ENCODE measurements around the gene ADCY2.
A peak's percentile ranks its signal among the peaks of the same experiment; 100 is the strongest.

ADCY2 gene

DNA sequence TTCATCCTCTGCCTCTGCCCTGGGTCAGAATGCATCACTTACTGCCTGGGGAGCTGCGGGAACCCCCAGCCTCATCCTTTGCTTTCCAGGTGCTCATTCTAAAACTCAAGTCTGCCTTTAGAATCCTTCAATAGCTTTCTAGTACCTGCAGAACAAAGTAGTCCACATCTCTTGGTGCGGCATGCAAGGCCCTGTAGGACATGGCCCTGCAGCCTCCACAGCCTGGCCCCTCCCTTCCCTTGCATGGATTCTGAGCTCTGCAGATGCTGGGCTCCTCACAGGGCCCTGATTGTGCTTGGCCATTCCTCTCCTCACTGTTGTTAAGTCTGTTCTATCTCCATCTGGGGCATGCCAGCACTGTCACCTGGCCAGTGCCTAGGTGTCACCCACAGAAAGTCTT is 141.6 kb downstream of the ADCY2 start:
- H3K4me3 ChIP-seq (ENCODE audit: low read depth, low read length), result no peak overlapping the region
- no peak for DNase-seq (ENCODE audit: low read depth)
- TF ChIP-seq, protein P1, sequence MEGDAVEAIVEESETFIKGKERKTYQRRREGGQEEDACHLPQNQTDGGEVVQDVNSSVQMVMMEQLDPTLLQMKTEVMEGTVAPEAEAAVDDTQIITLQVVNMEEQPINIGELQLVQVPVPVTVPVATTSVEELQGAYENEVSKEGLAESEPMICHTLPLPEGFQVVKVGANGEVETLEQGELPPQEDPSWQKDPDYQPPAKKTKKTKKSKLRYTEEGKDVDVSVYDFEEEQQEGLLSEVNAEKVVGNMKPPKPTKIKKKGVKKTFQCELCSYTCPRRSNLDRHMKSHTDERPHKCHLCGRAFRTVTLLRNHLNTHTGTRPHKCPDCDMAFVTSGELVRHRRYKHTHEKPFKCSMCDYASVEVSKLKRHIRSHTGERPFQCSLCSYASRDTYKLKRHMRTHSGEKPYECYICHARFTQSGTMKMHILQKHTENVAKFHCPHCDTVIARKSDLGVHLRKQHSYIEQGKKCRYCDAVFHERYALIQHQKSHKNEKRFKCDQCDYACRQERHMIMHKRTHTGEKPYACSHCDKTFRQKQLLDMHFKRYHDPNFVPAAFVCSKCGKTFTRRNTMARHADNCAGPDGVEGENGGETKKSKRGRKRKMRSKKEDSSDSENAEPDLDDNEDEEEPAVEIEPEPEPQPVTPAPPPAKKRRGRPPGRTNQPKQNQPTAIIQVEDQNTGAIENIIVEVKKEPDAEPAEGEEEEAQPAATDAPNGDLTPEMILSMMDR (IDR thresholded peaks at IDR 0.05; ENCODE audit: low read depth, low read length, missing control alignments), result no peak

DNA sequence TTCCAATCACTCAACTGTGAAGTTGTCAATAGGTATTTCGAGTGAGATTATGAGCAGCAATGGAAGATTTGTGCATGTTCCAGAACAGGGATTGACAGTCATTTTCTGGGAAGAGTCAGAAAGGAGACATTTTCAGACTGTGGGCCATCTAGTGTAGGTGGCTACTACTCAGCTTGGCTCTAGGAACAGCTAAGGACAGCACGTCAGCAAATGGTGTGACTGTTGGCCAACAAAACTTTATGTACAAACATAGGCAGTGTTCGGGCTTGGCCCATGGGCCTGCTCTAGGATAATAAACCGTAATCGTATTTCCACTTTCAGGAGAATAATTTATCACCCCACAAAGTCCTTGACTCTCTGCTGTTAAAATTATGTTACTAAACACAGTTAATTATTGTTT is 143.6 kb downstream of the ADCY2 start:
- TF ChIP-seq, protein P1 (IDR thresholded peaks at IDR 0.05; ENCODE audit: low read depth, low read length, missing control alignments), result no peak
- H3K4me3 ChIP-seq (ENCODE audit: low read depth, low read length), result no peak overlapping the region
- DNase-seq (ENCODE audit: low read depth), result no peak

GRCh38 chr5:7540736-7541485 is 145.0 kb downstream of the ADCY2 start:
- TF ChIP-seq, protein P1 (IDR thresholded peaks at IDR 0.05; ENCODE audit: low read depth, low read length, missing control alignments), result no peak
- DNase-seq (ENCODE audit: low read depth), result no peak

GRCh38 chr5:7541898-7542297 is 146.0 kb downstream of the ADCY2 start:
- DNase-seq (ENCODE audit: low read depth), result peak; percentile 10
- TF ChIP-seq, protein P1 (IDR thresholded peaks at IDR 0.05; ENCODE audit: low read depth, low read length, missing control alignments), result no peak
- no peak overlapping the region for H3K4me3 ChIP-seq (ENCODE audit: low read depth, low read length)

More at GRCh38 chr5:7540736-7541485, 145.0 kb downstream of the ADCY2 start:
- no peak overlapping the region for H3K4me3 ChIP-seq (ENCODE audit: low read depth, low read length)

DNA sequence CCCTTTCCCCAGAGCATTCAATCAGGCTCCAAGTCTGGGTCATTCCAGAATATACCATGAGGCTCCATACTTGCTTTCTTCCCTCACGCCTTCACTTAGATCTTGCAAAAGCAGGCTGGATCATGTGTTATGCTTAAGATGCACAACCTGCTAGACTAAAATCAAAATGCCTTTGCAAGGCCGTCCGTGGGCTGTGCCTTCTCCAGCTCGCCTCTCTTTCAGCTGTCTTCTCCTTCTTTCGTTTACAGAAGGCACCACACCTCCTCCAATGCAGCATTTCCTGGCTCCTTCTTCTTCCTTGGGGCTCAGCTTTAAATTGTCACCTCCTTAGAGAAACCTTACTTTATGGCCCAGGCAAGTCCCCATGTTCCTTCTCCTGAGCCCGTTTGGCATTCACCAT is 150.6 kb downstream of the ADCY2 start:
- DNase-seq (ENCODE audit: low read depth), result no peak
- no peak overlapping the region for H3K4me3 ChIP-seq (ENCODE audit: low read depth, low read length)
- TF ChIP-seq, protein P1 (IDR thresholded peaks at IDR 0.05; ENCODE audit: low read depth, low read length, missing control alignments), result no peak

- H3K4me3 ChIP-seq (ENCODE audit: low read depth, low read length), result no peak overlapping the region
- TF ChIP-seq, protein P1 (IDR thresholded peaks at IDR 0.05; ENCODE audit: low read depth, low read length, missing control alignments), result no peak
- no peak for DNase-seq (ENCODE audit: low read depth)
These were observed 152.7 kb downstream of the ADCY2 start for GRCh38 chr5:7548596-7548995.

GRCh38 chr5:7565559-7565958 is 169.6 kb downstream of the ADCY2 start:
- no peak for DNase-seq (ENCODE audit: low read depth)
- H3K4me3 ChIP-seq (ENCODE audit: low read depth, low read length), result no peak overlapping the region
- TF ChIP-seq, protein P1 (IDR thresholded peaks at IDR 0.05; ENCODE audit: low read depth, low read length, missing control alignments), result no peak

Measured in GM12864 (cell line).